HG02623 (cell line): ENCODE measurements around the gene PLA2G4C.
"Not testable (repeated sequence)": the region's sequence is repeated elsewhere in the genome, so short reads cannot be mapped to it uniquely, and the experiment has no call there.

Experiments
- ATAC-seq: cut with Tn5 transposase; IDR thresholded peaks from one replicate; pipeline ENCODE4 v1.9.1; 2021; ENCODE audit warnings: moderate library complexity; ENCODE audit not compliant: unreplicated experiment

The PLA2G4C gene

DNA sequence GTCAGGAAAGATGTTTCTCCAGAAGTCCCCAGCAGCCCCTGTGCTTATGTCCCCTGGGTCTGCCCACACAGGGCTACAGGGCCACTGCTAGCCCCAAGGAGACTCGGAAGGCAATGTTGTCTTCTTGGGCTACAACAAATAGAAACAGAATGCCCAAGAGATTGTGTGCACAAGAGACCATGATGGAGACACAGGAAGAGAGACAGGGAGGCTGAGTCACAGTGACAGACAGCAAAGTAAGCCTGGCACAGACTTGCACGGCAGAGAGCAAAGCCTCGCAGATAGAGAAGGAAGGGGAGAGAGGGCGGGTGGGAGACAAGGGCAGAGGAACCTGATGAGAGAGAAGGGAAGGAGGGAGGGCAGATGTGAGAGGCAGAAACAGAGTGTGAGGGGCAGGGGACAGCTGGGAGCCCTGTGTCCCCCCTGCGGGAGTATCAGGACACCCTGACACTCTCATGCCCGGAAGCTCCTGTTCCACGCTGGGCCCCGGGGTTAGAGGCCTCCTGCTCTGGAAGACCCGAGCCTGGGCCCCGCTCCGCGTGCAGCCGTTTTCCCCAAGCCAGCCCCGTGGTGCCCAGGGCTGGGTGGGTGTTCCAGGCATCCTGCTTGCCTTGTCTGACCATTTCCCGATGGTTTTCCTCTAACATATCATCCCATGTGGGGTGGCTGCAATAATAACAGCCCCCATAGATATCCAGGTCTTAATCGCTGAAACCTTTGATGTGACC is 2.7 kb upstream of the PLA2G4C start:
- ATAC-seq = no peak

DNA sequence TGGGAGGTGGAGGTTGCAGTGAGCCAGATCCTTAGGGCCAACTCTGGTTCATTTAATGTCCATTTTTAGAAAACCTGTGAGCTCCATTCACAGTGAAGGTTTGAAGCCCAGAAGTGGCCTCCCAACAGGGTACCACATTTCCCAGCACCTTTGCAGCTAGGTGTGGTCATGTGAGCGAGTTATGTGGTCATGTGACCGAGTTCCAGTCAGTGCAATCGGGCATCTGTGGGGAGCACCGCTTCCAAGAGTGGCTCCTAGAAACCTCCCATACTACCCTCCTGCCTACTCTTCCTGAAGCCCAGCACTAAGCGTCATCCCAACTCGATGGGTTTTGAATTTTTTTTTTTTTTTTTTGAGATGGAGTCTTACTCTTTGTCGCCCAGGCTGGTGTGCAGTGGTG is 663 bp upstream of the PLA2G4C start:
- no peak for ATAC-seq

DNA sequence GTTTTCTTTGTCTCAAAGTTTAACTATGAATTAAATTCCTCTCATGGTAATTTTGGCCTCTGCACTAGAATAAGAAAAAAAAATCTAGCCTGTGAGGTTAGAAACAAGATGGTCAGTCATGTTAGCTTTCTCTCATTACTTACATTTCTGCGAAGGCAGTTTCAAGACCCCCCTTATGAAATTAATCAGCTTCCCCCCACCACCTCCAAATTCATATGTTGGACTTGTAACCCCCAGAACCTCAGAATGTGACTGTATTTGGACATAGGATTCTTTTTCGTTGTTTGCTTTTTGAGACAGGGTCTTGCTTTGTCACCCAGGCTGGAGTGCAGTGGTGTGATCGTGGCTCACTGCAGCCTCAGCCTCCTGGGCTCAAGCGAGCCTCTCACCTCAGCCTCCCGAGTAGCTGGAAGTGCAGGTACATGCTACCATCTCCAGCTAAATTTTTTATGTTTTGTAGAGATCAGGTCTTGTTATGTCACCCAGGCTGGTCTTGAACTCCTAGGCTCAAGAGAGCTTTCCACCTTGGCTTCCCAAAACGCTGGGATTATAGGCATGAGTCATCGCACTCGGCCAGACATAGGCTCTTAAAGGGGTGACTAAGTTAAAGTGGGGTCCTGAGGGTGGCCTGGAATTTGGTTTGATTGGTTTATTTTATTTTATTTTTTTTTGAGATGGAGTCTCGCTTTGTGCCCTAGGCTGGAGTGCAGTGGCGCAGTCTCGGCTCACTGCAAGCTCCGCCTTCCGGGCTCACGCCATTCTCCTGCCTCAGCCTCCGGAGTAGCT is 1.4 kb downstream of the PLA2G4C start:
- no peak for ATAC-seq

DNA sequence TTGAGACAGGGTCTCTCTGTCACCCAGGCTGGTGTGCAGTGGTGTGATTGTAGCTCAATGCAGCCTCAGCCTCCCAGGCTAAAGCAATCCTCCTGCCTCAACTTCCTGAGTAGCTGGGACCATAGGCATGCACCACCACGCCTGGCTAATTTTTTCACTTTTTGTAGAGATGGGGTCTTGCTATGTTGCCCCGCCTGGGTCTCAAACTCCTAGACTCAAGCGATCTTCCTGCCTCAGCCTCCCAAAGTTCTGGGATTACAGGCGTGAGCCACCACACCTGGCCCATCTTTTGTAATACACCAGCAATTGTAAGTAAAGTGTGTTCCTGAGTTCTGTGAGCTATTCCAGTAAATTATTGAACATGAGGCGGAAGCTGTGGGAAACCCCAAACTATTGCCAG is 6.7 kb downstream of the PLA2G4C start:
- ATAC-seq = no peak

DNA sequence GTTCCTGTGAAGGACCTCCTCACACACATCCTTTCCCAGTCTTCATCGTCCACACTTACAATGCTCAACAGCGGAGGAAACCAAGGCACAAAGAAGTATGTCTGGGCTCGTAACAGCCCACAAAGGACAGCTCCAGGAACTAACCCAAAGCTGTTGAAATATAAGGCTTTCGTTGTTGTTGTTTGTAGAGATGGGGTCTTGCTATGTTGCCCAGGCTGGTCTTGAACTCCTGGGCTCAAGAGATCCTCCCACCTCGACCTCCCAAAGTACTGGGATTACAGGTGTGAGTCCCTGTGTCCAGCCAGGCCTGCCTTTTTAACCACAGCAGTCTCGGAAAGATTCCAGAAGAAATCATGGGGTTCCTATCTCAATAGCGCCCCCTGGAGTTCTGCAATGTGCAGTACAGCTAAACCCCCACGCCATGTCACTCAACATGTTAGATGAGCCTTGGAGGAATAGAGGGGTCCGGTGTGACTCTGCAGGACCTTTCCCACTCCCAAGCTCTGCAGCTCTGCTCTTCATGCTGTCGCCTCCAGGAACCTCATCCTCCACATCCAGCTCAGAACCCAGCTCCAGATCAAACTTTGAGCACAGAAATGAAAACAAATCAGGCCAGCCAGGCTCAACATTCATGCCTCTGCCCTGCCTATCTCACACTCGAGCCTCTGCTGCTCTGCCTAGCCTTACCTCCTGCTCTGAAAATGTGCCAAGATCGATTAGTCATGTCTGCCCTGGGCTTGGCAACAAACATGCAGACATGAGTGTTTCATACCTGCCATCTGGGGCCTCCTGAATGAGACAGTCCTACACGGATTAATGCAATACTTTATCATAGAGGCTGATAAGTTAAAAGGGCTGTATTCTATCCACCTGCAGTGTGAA is 7.5 kb downstream of the PLA2G4C start:
- no peak for ATAC-seq

DNA sequence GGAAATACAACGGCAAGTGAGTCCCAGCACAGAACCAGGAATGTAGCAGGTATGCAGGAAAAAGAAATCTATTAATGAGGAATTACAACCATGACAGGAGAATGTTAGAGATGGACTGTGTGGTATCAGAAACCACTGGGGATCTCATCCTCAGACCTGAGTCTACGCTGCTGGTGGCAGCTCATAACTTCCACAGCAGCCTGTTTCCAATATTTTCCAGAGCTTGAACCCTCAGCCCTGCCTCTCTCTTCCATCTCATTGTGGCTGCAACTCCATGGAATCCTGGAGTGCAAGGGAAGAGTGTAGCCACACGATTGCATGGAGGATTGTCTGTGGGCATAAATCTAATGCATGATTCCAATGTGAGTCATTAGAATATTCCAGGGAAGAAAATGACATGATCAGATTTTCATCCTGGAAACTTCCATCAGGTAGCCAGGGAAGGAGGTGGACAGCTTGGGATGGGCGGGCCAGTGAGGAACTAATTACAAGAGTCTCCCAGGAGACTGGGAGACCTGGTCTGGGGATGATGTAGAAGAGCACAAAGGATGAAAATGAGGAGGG is 14.9 kb downstream of the PLA2G4C start:
- ATAC-seq = no peak

DNA sequence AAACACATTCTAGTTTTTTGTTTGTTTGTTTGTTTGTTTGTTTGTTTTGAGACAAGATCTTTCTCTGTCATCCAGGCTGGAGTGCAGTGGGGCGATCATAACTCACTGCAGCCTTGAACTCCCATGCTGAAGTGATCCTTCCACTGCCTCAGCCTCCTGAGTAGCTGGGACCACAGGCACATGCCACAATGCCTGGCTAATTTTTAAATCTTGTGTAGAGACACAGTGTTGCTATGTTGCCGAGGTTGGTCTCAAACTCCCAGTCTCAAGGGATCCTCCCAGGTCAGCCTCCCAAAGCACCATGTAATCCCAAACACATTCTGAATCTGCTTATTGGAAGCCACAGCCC is 15.8 kb downstream of the PLA2G4C start:
- ATAC-seq = no peak

DNA sequence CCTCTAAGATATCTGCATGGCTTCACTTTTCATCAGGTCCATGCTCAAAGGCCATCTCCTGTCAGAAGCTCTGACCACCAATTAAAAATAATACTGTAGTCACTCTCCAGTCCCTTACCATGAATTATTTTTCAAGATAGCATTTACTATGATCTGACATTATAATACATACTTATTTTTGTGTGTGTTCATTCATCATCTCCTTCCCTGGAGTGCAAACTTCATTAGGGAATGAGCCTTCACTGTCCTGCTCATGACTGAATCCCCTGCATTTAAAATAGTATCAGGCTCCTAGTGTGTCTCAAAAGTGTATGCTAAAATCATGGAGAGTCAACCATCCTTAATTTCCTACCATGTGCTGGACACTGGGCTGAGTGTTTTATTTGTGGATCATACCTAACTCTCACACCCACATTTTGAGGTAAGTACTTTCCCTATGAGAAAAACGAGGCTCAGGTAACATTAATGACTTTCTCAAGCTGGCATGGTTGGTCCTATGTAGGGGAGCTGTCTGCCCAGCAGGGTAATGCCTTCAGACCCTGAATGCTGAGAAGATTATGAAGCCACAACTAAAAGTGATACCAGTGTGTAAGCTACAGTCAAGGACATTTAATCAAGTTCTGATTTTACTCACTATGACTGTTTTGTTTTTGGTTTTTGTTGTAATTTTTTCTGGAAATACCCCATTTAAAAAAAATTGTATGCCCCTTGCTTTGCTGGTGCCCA is 16.3 kb downstream of the PLA2G4C start:
- no peak for ATAC-seq

DNA sequence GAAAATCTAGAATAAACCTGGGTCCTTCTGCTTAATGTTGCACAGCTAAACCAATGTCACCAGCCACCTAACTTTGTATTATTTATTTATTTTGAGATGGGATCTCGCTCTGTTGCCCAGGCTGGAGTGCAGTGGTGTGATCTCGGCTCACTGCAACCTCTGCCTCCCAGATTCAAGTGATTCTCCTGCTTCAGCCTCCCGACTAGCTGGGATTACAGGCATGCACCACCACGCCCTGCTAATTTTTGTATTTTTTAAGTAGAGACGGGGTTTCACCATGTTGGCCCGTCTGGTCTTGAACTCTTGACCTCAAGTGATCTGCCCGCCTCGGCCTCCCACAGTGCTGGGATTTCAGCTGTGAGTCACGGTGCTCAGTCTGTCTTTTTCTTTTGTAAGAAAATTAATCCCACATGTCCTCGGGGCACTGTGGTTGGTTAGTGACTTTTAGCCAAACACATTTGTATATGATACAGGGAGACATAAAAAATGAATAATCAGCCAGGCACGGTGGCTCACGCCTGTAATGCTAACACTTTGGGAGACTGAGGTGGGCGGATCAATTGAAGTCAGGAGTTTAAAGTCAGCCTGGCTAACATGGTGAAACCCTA is 19.4 kb downstream of the PLA2G4C start:
- not testable (repeated sequence) for ATAC-seq

DNA sequence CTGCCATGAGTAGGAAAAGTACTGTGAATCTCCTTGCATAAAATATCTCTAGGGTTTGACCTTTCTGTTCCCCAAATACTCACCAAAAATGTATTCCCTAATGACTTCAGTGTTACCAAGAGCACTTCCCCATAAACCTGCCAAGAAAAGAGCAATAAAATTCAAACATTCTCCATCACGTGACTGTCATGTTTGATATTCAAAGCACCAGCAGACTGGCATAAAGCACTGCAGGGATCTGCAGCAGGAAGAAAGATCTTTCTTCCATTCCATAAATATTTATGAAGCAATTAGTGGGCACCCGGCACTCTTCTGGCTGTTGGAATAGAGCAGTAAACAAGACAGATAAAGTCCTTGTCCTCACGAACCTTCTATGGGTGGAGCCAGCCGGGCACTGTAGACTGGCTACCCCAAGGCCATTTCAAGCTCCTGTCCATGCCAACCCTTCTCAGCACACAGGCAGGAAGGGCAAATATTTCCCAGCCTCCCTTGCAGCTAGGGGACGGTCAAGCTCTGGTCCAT is 20.3 kb downstream of the PLA2G4C start:
- ATAC-seq = no peak

DNA sequence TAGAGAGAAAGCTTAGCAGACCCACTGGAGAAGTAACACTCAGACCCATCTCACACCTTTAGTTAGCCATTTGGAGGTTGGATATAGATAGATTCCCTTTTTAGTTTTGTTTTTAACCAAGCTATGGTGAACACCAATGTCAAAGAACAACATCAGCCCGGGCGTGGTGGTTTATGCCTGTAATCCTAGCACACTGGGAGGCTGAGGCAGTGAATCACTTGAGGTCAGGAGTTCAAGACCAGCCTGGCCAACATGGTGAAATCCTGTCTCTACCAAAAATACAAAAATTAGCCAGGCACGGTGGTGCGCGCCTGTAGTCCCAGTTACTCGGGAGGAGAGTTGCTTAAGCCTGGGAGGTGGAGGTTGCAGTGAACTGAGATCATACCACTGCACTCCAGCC is 21.6 kb downstream of the PLA2G4C start:
- ATAC-seq = not testable (repeated sequence)

DNA sequence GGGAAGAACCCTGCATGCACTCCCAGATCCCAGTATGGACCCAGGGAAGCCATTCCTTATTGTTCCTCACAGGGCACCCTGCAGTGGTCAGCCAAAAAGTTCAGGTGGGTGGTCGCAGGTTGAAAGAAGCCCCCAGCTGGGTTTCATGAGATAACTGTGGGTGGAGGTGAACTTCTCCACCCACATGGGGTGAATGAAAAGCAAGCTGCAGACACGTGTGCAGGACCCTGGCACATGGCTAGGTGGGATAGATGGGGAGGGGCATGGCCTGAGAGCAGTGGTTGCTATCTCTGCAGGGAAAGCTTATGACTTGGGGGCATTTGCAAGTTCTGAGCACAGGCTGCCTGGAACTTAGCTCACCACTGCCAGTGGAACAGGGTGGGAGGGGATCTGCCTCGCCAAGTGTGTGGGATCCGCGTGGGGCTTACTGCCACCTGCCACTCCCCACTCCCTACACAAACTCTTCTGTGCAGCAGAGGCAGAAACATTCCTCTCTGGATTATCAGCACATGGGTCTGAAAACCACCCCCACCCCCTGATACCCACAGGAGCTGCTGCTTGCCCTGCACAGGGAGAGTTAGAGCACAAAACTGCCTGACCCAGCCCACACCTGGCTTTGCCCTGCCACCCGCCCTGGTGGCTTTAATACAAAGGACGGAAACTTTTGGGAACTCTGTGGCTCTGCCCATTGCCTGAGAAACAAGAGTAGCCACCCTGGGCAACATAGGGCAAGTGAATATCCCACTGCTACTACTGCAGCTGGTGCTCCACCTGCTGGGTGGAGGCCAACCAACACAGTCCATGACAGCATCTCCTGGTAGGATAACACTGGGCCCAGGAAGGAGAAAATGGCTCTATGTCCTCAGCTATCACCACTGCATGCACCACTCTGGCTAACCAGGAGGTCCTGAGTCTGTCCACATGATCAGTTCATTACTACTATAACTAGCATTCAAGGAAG is 24.4 kb downstream of the PLA2G4C start:
- no peak for ATAC-seq

DNA sequence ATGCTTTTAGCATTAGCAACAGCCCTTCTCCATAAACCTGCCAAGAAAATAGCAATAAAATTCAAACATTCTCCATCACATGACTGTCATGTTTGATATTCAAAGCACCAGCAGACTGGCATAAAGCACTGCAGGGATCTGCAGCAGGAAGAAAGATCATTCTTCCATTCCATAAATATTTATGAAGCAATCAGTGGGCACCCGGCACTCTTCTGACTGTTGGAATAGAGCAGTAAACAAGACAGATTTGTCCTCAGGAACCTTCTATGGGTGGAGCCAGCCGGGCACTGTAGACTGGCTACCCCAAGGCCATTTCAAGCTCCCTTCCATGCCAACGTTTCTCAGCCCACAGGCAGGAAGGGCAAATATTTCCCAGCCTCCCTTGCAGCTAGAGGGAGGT is 25.5 kb downstream of the PLA2G4C start:
- ATAC-seq = no peak

DNA sequence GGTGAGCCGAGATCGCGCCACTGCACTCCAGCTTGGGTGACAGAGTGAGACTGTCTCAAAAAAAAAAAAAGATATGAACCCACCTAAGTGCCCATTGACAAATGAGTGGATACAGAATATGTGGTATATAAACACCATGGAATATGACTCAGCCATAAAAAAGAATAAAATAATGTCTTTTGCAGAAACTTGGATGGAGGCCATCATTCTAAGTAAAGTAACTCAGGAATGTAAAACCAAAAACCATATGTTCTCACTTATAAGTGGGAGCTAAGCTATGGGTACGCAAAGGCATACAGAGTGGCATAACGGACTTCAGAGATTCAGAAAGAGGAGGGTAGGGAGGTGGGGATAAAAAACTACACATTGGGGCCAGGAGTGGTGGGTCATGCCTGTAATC is 29.5 kb downstream of the PLA2G4C start:
- no peak for ATAC-seq

DNA sequence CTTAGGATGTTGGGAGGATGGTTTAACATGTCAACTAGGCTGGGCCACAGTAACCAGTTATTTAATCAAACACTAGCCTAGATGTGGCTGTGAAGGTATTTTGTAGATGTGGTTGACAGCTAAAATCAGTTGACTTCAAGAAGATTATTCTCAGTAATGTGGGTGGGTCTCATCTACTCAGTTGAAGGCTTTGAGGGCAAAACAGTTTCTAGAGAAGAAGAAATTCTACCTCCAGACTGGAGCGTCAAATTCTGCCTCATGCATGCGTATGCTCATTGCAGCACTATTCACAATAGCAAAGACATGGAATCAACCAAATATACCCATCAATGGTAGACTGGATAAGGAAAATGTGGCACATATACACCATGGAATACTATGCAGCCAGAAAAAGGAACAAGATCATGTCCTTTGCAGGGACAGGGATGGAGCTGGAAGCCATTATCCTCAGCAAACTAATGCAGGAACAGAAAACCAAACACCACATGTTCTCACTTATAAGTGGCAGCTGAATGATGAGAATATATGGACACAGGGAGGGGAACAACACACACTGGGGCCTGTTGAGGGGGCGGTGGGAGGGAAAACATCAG is 40.3 kb downstream of the PLA2G4C start:
- not testable (repeated sequence) for ATAC-seq

DNA sequence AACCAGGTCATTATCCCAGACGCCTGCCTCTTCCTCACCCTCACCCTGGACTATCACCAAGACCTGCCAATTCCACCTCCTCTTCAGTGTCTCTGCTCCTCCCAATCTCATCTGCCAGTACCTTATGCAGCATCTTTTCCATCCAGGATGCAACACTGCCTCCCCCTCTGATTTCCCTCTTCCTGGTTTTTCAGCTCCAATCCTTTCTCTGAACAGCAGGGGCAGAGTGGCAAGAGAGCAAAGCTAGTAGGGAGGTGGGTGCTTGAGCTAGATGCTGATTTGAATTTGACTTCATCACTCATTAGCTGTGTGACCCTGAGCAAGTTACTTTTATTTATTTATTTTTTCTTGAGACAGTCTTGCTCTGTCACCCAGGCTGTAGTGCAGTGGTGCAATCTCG is 41.2 kb downstream of the PLA2G4C start:
- no peak for ATAC-seq

DNA sequence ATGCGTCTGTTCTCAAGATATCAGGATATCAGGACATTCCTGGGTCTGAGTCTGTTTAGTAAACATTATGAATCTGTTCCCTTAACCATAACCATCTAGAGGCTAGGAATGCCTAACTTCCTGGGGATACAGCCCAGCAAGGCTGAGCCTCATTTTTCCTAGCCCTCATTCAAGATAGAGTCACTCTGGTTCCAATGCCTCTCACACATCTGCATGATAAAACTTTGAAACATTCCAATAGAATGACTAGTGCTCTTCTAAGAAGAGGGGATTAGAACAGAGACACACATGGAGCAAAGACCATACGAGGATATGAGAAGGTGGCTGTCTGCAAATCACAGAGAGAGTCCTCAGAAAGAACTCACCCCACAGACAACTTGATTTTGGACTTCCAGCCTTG is 46.1 kb downstream of the PLA2G4C start:
- ATAC-seq = no peak
